Vagina (tissue), 2 donors: ENCODE results near the gene INTS1.

Experiments used
- POLR2A ChIP-seq, 2 donors: fragments of 450-650 bp; IDR thresholded peaks; one replicate each; pipeline ENCODE4 v1.6.1; 2017; ENCODE audit warnings: antibody characterized with exemption in 2 of 2, mild to moderate bottlenecking in 2 of 2, moderate library complexity in 2 of 2
- POLR2AphosphoS5 ChIP-seq, 2 donors: sonication (generic); formaldehyde crosslinking; IDR thresholded peaks; one replicate each; pipeline ENCODE4 v1.9.0; 2017; ENCODE audit warnings: antibody characterized with exemption in 2 of 2, mild to moderate bottlenecking in 2 of 2, low read depth in 1 of 2; ENCODE audit not compliant: insufficient read depth in 1 of 2
- TF ChIP-seq, protein P1 (sequence below), 3 experiments: fragments of 450-650 bp in 2 of 3; fragments of 200-600 bp in 1 of 3; sonication (generic) in 1 of 3; IDR thresholded peaks; one replicate each; pipeline ENCODE4 v1.5.1; 2017 to 2019; ENCODE audit warnings: antibody characterized with exemption in 3 of 3, mild to moderate bottlenecking in 2 of 3, moderate library complexity in 2 of 3

DNA sequence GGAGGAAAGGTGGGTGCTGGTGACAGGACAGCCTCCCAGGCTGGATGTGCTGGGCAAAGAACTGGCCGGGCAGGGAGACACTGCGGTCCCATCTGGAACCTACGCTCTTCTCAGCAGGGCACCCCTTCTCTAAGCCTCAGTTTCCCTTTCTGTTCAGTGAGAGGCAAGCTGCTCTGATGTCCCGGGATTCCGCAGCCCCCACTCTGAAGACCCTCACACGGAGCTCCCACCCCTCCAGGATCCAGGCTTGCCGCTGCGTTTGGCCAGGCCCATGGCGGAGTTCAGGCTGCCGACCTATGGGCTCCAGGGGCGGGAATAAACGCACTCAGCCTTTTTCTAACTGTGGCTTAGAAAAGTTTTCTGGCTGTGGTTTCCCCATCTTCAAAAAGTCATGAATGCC lies 10.2 kb upstream of the INTS1 start:
- TF ChIP-seq, protein P1, sequence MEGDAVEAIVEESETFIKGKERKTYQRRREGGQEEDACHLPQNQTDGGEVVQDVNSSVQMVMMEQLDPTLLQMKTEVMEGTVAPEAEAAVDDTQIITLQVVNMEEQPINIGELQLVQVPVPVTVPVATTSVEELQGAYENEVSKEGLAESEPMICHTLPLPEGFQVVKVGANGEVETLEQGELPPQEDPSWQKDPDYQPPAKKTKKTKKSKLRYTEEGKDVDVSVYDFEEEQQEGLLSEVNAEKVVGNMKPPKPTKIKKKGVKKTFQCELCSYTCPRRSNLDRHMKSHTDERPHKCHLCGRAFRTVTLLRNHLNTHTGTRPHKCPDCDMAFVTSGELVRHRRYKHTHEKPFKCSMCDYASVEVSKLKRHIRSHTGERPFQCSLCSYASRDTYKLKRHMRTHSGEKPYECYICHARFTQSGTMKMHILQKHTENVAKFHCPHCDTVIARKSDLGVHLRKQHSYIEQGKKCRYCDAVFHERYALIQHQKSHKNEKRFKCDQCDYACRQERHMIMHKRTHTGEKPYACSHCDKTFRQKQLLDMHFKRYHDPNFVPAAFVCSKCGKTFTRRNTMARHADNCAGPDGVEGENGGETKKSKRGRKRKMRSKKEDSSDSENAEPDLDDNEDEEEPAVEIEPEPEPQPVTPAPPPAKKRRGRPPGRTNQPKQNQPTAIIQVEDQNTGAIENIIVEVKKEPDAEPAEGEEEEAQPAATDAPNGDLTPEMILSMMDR (IDR thresholded peaks at IDR 0.05), result no peak
- TF ChIP-seq POLR2AphosphoS5 (IDR thresholded peaks at IDR 0.05; ENCODE audit: insufficient read depth in 1 of 2, low read depth in 1 of 2) (no peak), POLR2A (IDR thresholded peaks at IDR 0.05) (no peak)
